ENCODE data around the gene TPBGL.

Gene TPBGL

GRCh38 chr11:75291741-75292140 lies 51.2 kb downstream of the TPBGL start:
- DNase-seq (ENCODE audit: low read depth, low spot score), result no peak

- no peak for DNase-seq (ENCODE audit: low read depth, low spot score)
Measured at GRCh38 chr11:75292943-75293342, 52.4 kb downstream of the TPBGL start.
